Mesenchymal stem cell (in vitro differentiated cells and primary cell): Measurements from ENCODE around the gene SGSM2. TPM values are rescaled to one million over a fixed set of nuclear protein-coding genes. Genes with fewer than 3 reads are reported as not detected.

Source experiments
- small RNA-seq: library from polyadenylated mRNA; stranded (forward); fragments of <200 nt; extraction: miRNeasy Mini kit (QIAGEN cat#:217004); gene quantifications from one replicate; pipeline ENCODE3, GENCODE V24; 2013; ENCODE audit warnings: low read depth

SGSM2 gene

Small RNA genes lying within 50 kb of the gene (small RNA-seq; reads per million reads assigned to genes)
- gene AC006435.3 (not detected), gene AC006435.4 (not detected), gene SNORD91A (363 reads per million, percentile 95 among the genes with 10 or more reads in this experiment), gene SNORD91B (93.8 reads per million, percentile 92 among the genes with 10 or more reads in this experiment)
